HK-2 (cell line): ENCODE data around the gene EGLN1.

Experiments
- DNase-seq: peaks from one replicate; pipeline ENCODE4 v3.0.0-alpha.2; 2018; ENCODE audit not compliant: unreplicated experiment

The EGLN1 gene

GRCh38 chr1:231397886-231398671, 24.0 kb downstream of the EGLN1 start:
- DNase-seq, result no peak

- no peak for DNase-seq
Measured at GRCh38 chr1:231396643-231397042, 25.4 kb downstream of the EGLN1 start.

GRCh38 chr1:231395998-231396390, 26.1 kb downstream of the EGLN1 start:
- no peak for DNase-seq

GRCh38 chr1:231395076-231395997, 26.8 kb downstream of the EGLN1 start:
- peak; percentile 69 for DNase-seq

- no peak for DNase-seq
Measured at GRCh38 chr1:231393668-231394067, 28.4 kb downstream of the EGLN1 start.

GRCh38 chr1:231392389-231393131, 29.5 kb downstream of the EGLN1 start:
- no peak for DNase-seq

GRCh38 chr1:231390071-231390470, 32.0 kb downstream of the EGLN1 start:
- DNase-seq, result no peak

GRCh38 chr1:231387770-231388669, 34.1 kb downstream of the EGLN1 start:
- no peak for DNase-seq

- no peak for DNase-seq
Measured at GRCh38 chr1:231386466-231386865, 35.6 kb downstream of the EGLN1 start.

GRCh38 chr1:231385416-231385748, 36.7 kb downstream of the EGLN1 start:
- DNase-seq, result no peak

- no peak for DNase-seq
Measured at GRCh38 chr1:231384696-231385415, 37.2 kb downstream of the EGLN1 start.

- DNase-seq, result no peak
Measured at GRCh38 chr1:231383159-231383860, 38.8 kb downstream of the EGLN1 start.

GRCh38 chr1:231382426-231382825, 39.7 kb downstream of the EGLN1 start:
- no peak for DNase-seq

GRCh38 chr1:231381729-231382128, 40.4 kb downstream of the EGLN1 start:
- DNase-seq, result no peak

GRCh38 chr1:231376875-231377549, 45.1 kb downstream of the EGLN1 start:
- DNase-seq, result no peak

- DNase-seq, result no peak
Measured at GRCh38 chr1:231376101-231376500, 46.0 kb downstream of the EGLN1 start.

GRCh38 chr1:231374394-231374793, 47.7 kb downstream of the EGLN1 start:
- no peak for DNase-seq

- no peak for DNase-seq
Measured at GRCh38 chr1:231372501-231372900, 49.6 kb downstream of the EGLN1 start.

GRCh38 chr1:231369282-231369681, 52.8 kb downstream of the EGLN1 start:
- DNase-seq, result no peak
